ENCODE data around the gene DENND1B. TPM values are rescaled to one million over a fixed set of nuclear protein-coding genes. Genes with fewer than 3 reads are reported as not detected.

Gene DENND1B
- total RNA-seq, 1 donor from 2014 or later, result 5.9 TPM

- TF ChIP-seq CTCF (conservative IDR thresholded peaks at IDR 0.05; ENCODE audit: low read depth, low read length), result no peak
- DNase-seq (ENCODE audit: low read depth), result no peak
- H3K4me3 ChIP-seq (ENCODE audit: low read depth, low read length), result no peak overlapping the region
Observed at GRCh38 chr1:197481101-197481500, 294.2 kb downstream of the DENND1B start.

- TF ChIP-seq CTCF (conservative IDR thresholded peaks at IDR 0.05; ENCODE audit: low read depth, low read length), result no peak
- DNase-seq (ENCODE audit: low read depth), result no peak
- H3K4me3 ChIP-seq (ENCODE audit: low read depth, low read length), result no peak overlapping the region
Observed at GRCh38 chr1:197480446-197480845, 294.8 kb downstream of the DENND1B start.

- H3K4me3 ChIP-seq (ENCODE audit: low read depth, low read length), result no peak overlapping the region
- TF ChIP-seq CTCF (conservative IDR thresholded peaks at IDR 0.05; ENCODE audit: low read depth, low read length), result no peak
- DNase-seq (ENCODE audit: low read depth), result no peak
Observed at GRCh38 chr1:197472141-197472540, 303.1 kb downstream of the DENND1B start.

- H3K4me3 ChIP-seq (ENCODE audit: low read depth, low read length), result no peak overlapping the region
- no peak for DNase-seq (ENCODE audit: low read depth)
- no peak for TF ChIP-seq CTCF (conservative IDR thresholded peaks at IDR 0.05; ENCODE audit: low read depth, low read length)
Observed at GRCh38 chr1:197471248-197471985, 303.9 kb downstream of the DENND1B start.

GRCh38 chr1:197470330-197470729 lies 304.9 kb downstream of the DENND1B start:
- no peak for DNase-seq (ENCODE audit: low read depth)
- H3K4me3 ChIP-seq (ENCODE audit: low read depth, low read length), result no peak overlapping the region
- TF ChIP-seq CTCF (conservative IDR thresholded peaks at IDR 0.05; ENCODE audit: low read depth, low read length), result no peak

GRCh38 chr1:197469620-197470210 lies 305.6 kb downstream of the DENND1B start:
- TF ChIP-seq CTCF (conservative IDR thresholded peaks at IDR 0.05; ENCODE audit: low read depth, low read length), result no peak
- DNase-seq (ENCODE audit: low read depth), result no peak
- no peak overlapping the region for H3K4me3 ChIP-seq (ENCODE audit: low read depth, low read length)
